NCI-H2107 (cell line): ENCODE measurements around the gene EIF3D.

ENCODE experiments used
- DNase-seq: peaks from one replicate; lab custom pipeline; 2025; lab: John Stamatoyannopoulos, UW

The EIF3D gene, protein sequence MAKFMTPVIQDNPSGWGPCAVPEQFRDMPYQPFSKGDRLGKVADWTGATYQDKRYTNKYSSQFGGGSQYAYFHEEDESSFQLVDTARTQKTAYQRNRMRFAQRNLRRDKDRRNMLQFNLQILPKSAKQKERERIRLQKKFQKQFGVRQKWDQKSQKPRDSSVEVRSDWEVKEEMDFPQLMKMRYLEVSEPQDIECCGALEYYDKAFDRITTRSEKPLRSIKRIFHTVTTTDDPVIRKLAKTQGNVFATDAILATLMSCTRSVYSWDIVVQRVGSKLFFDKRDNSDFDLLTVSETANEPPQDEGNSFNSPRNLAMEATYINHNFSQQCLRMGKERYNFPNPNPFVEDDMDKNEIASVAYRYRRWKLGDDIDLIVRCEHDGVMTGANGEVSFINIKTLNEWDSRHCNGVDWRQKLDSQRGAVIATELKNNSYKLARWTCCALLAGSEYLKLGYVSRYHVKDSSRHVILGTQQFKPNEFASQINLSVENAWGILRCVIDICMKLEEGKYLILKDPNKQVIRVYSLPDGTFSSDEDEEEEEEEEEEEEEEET

DNA sequence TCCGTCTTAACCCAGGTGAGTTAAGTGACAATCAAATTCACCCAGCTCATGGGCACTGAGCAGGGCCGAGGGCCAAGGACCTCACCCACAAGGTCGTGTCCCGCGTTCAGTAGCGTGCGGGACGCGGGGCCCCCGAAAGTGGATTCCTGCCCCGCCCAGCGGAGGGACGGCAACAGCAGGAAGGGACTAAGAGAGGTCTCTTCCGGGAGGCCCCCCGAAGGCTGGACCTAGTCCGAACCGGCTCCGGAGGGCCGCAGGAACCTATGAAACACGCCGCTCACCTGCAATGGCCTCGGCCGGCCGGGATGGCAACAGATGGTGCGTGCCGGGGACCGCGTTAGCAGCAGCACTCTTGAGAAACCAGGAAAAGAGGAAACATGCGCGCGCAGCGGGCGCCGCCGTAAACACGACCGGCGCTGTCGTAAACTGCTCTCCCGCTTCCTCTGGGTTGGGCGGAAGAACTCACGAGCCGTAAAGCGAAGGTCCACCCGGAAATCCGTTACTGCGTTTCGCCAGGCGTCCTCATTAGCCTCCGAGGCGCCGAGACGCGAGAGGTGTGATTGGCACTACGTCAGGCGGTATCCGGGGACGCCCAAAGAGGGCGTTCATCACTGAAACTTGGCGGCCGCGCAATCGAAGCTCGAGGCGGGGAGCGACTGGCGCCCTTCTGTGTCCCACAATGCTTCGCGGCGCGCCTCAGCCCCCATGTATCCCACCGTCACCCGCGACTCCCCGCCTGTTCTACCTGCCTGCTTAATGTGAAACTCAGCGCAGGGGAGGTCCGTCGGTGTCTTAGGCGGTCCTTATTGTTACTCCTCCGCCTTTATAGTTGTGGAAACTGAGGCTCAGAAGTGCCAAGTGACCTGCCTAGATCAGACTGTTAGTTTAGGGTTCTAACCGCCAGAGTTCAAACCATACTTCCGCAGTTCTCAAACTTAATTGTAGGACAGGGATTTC lies at the start of gene EIF3D:
EIF3D (minus strand) TSS at position 372 of the 957 bp plus-strand sequence. CDS start 3,045 bp downstream, outside the sequence.
- DNase-seq = peak; percentile 90

GRCh38 chr22:36578619-36579018 lies 49.7 kb upstream of the EIF3D start:
- DNase-seq = no peak

DNA sequence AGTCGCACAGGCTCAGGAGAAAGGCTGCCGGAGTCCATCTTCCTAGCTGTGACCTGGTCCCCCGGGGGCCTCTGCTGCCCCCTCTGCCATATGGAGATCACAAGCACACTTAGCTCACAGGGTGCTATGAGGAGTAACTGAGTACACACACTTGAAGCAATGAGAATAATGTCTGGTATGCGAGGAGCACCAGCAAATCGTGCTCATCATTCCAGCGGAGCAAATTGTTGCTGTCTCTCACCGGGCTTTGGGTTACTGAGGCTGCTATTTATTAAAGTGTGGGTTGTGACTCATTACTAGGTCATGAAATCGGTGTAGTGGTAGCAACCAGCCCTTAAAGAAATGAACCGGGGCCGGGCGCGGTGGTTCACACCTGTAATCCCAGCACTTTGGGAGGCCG lies 48.1 kb upstream of the EIF3D start:
- no peak for DNase-seq

GRCh38 chr22:36574728-36575127 lies 45.8 kb upstream of the EIF3D start:
- DNase-seq = no peak

DNA sequence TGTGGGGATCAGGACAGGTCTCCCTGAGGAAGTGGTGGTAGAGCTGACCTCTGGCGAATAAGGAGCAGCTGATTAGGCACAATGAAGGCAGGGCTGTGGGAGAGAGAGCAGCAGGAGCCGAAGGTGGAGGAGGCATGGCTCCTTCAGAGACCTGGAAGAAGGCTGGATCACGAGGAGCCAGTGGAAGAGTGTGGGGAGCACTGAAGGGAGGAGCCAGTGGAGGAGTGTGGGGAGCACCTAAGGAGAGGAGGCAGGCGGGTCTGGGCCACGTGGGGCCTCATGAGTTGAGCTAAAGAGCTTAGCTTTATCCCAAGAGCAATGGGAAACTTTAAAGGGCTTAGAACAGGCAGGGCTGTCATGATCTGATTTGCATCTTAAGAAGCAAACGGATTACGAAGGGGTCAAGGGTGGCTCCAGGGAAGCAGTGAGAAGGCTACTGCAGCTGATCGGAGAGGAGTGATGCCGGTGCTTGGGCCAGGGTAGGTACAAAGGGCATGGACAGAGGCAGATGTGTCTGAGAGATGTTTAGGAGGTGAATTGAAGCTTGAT lies 44.9 kb upstream of the EIF3D start:
- no peak for DNase-seq

- DNase-seq = no peak
Observed at GRCh38 chr22:36571991-36572390, 43.0 kb upstream of the EIF3D start.

DNA sequence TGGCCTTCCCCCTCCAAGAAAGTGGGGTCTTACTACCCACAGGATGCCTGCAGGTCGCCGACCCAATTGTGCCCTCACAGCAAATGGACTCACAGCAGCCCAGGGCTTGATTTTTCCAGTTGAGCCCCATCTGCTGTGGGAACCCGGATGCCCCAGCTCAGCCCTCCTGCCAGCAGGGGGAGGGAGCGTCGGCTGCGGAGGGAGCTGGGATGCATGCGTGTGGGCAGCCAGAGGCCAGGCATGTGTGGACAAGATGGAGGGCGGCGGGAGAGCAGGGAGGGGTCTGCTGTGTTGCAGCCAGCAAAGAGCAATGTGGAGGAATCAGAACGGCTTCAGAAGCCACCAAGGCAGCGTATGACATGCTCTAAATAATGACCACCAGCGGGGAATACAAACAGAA lies 41.0 kb upstream of the EIF3D start:
- DNase-seq = no peak

DNA sequence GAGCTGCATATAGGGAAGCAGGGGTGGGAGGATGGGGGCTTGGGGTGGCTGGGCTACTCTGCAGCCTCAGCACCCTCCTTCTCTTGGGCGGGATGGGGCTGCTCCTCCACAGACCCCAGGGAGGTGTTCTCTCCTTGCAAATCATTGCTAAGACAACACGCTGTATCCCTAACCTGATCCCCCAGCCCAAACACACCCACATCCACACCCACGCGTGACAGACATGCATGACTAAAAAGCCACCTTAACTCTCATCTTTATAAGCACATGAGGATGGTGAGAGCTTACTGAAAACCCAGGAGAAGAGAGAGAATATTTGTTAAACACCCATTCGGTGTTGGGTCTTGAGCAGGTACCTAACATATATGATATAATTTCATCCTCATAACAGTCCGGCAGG lies 39.9 kb upstream of the EIF3D start:
- no peak for DNase-seq

GRCh38 chr22:36566720-36567119 lies 37.8 kb upstream of the EIF3D start:
- DNase-seq = no peak

DNA sequence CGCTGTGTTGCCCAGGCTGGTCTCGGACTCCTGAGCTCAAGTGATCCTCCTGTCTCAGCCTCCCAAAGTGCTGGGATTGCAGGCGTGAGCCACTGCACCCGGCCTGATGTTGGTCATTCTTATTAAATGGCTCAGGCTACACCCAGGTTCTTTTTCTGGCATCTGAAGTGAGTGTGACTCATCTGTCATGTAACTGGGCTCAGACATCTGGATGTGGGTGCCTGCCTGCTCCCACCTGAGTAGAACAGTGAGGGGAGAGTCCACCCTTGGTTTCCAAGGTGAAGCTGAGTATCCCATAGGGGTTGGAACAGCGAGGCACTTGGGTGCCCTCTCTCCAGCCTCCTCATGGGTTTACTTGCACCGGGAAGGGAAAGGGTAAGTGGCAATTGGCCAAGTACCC lies 36.7 kb upstream of the EIF3D start:
- no peak for DNase-seq

DNA sequence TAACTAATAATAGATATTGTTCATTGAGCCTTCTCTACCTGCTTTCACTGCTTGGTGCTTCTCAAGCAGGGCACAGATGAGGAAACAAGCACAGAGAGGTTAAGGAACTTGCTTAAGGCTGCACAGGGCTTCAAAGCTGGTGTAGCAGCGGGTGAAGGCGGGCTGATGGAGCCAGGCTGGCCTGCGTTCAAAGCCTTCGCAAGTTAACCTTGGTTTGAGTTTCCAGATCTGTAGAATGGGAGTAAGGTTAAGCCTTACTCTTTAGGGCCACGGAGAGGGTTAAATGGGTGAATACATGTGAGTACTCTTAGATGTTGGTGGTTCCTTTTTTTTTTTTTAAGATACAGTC lies 36.2 kb upstream of the EIF3D start:
- DNase-seq = no peak

DNA sequence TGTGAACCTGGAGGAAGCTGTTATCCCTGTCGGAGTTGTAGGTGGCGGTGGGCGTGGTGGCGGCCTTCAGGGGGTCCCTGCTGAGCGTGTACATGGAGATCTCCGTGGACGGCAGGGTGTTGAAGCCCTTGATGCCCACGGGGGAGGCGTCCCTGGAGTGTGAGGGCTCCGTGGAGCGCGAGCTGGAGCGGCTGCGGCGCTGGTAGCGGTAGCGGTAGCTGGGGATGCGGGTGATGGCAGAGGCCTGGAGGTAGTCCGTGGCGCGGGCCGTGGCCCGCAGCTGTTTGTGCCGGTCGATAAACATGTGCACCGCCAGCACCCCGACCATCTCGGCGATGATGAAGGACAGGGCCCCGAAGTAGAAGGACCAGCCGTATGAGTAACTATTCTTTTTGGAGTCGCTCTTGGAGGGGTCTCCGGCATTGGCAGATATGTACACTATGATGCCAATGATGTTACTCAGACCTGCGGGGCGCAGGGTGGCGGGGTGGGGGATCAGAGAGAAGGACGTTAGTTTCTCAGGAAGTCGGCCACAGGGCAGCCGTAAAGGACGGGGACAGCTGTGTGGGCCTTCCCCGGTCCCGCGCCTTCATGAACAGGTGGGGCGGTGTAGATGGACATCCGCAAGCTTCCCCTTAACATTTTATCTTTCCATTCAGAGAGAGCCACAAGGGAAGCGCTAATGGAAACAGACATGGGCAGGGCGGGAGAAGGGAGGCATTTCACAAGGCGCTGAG lies 35.6 kb upstream of the EIF3D start:
- DNase-seq = no peak

GRCh38 chr22:36563898-36564297 lies 34.9 kb upstream of the EIF3D start:
- DNase-seq = no peak

GRCh38 chr22:36563444-36563843 lies 34.5 kb upstream of the EIF3D start:
- no peak for DNase-seq

GRCh38 chr22:36563001-36563400 lies 34.0 kb upstream of the EIF3D start:
- DNase-seq = no peak

- DNase-seq = no peak
Observed at GRCh38 chr22:36562261-36562835, 33.4 kb upstream of the EIF3D start.

GRCh38 chr22:36561291-36561811 lies 32.4 kb upstream of the EIF3D start:
- no peak for DNase-seq

GRCh38 chr22:36560001-36560400 lies 31.0 kb upstream of the EIF3D start:
- DNase-seq = no peak

DNA sequence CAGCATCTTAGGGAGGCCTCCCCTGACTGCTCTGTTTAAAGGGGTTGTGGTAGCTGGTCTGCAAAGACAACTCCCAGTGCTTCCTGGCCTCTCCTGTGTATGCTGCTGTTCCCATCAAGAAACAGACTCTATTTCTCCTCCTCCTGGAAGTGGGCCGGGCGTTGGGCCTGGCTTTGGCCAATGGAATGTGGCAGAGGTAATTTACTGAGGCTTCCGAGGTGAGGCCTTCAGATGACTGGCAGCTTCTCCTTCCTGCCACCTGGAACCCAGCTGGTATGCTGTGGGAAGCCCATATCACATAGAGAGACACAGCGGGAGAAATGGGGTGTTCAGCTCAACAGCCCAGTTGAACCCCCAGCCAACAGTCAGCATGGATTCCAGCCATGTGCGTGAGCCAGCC lies 25.1 kb upstream of the EIF3D start:
- no peak for DNase-seq

DNA sequence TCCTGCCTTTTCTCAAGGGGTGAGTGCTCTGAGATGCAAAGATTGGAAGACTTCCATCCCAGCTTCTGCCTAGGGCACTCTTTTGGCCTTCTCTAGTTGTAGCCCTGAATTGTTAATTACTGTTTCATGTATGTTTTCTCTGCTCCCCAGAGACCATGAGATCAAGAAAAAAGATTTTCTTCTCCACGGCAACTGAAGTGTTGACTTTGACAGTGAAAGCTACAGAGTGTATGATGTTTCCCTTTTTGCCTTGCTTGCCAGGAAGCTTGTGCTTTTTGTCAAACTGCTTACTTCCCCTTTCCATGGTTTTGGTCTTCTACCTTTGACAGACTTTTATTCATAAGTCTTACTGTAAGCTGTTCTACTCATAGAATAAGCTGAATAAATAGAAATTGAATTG lies 23.3 kb upstream of the EIF3D start:
- DNase-seq = no peak
